A549 treated with RU486 at 1 μM for 4 hours (cell line): Measurements from ENCODE around the gene HRH4. TPM values are rescaled to one million over a fixed set of nuclear protein-coding genes. Genes with fewer than 3 reads are reported as not detected.

Experiments used
- total RNA-seq: library from RNA; stranded (reverse); fragments of 200-300 nt; extraction: Qiagen RNA extraction; gene quantifications from 5 replicates; pipeline ENCODE4 v1.2.3, GENCODE V29; 2022; ENCODE audit warnings: low read depth

Gene HRH4
- total RNA-seq: 0.02 TPM in 1 of 5 replicates, not detected in the others

GRCh38 chr18:24460388-24460787 lies at the start of gene HRH4:
Gene HRH4 (plus strand): TSS chr18:24460637. CDS start chr18:24460729, 92 bp downstream.

GRCh38 chr18:24426398-24427294 lies 33.8 kb upstream of the HRH4 start, which contains the start of gene IMPACT:
Gene IMPACT (plus strand): TSS chr18:24426670. CDS start chr18:24426757, 87 bp downstream.

Other genes starting within 250 kb of the HRH4 start
- 11.3 to 16.2 TPM (median 11.8 TPM) in 5 replicates for gene OSBPL1A, start 62.8 kb upstream of the HRH4 start, total RNA-seq
- gene IMPACT, start 34.0 kb upstream of the HRH4 start, total RNA-seq: 10.6 to 13.9 TPM (median 13.5 TPM) in 5 replicates